Measurements from ENCODE around the gene LIPA.
"Not testable (repeated sequence)": the region's sequence is repeated elsewhere in the genome, so short reads cannot be mapped to it uniquely, and the experiment has no call there.

Gene LIPA

GRCh38 chr10:89269433-89270152, 18.0 kb upstream of the LIPA start:
- DNase-seq = no peak

- no peak for DNase-seq
Observed at GRCh38 chr10:89266721-89267453, 15.3 kb upstream of the LIPA start.

- no peak for DNase-seq
Observed at GRCh38 chr10:89263531-89263930, 12.0 kb upstream of the LIPA start.

- no peak for DNase-seq
Observed at GRCh38 chr10:89263091-89263490, 11.5 kb upstream of the LIPA start.

- no peak for DNase-seq
Observed at GRCh38 chr10:89262086-89263051, 10.8 kb upstream of the LIPA start.

- DNase-seq = no peak
Observed at GRCh38 chr10:89258881-89259280, 7.3 kb upstream of the LIPA start.

GRCh38 chr10:89257581-89257980, 6.0 kb upstream of the LIPA start:
- DNase-seq = no peak

- DNase-seq = no peak
Observed at GRCh38 chr10:89256962-89257361, 5.4 kb upstream of the LIPA start.

GRCh38 chr10:89256340-89256739, 4.8 kb upstream of the LIPA start:
- DNase-seq = no peak

- DNase-seq = no peak
Observed at GRCh38 chr10:89255793-89256192, 4.2 kb upstream of the LIPA start.

- not testable (repeated sequence) for DNase-seq
Observed at GRCh38 chr10:89255091-89255579, 3.6 kb upstream of the LIPA start.

- no peak for DNase-seq
Observed at GRCh38 chr10:89252225-89252585, 630 bp upstream of the LIPA start.

- DNase-seq = no peak
Observed at GRCh38 chr10:89250865-89251408, 638 bp downstream of the LIPA start.

- DNase-seq = no peak
Observed at GRCh38 chr10:89248990-89249389, 2.6 kb downstream of the LIPA start.

- DNase-seq = not testable (repeated sequence)
Observed at GRCh38 chr10:89247623-89248022, 4.0 kb downstream of the LIPA start.

GRCh38 chr10:89245802-89246201, 5.8 kb downstream of the LIPA start:
- no peak for DNase-seq

- DNase-seq = no peak
Observed at GRCh38 chr10:89242840-89243568, 8.6 kb downstream of the LIPA start.

GRCh38 chr10:89242345-89242684, 9.3 kb downstream of the LIPA start:
- DNase-seq = no peak

GRCh38 chr10:89241486-89242344, 9.9 kb downstream of the LIPA start:
- no peak for DNase-seq

GRCh38 chr10:89241026-89241425, 10.5 kb downstream of the LIPA start:
- no peak for DNase-seq

GRCh38 chr10:89240519-89240918, 11.1 kb downstream of the LIPA start:
- no peak for DNase-seq

Data from stimulated activated CD4-positive, alpha-beta T cell treated with anti-CD3 and anti-CD28 coated beads, Interleukin-12 subunit alpha, Interleukin-12 subunit beta, amount 100 ng/mL, for 4 hours (primary cell).